Measurements from ENCODE around the gene ASPG.

GRCh38 chr14:104131968-104132732 is 46.6 kb downstream of the ASPG start:
- TF ChIP-seq POLR2A (IDR thresholded peaks at IDR 0.05; ENCODE audit: low read depth, low read length) (no peak), POLR2AphosphoS5 (IDR thresholded peaks at IDR 0.05; ENCODE audit: low read depth, low read length) (no peak)
